Heart left ventricle (tissue), 13 donors: ENCODE data around the gene PIH1D2.

Experiments used
- CTCF ChIP-seq, 12 donors: fragments of 200-600 bp; sonication (generic) in 4 of 12; IDR thresholded peaks; one replicate each; pipeline versions ENCODE4 v1.5.0 to v1.8.0; 2018 to 2022; ENCODE audit warnings: antibody characterized with exemption in 12 of 12, mild to moderate bottlenecking in 5 of 12
- POLR2A ChIP-seq, 2 donors: fragments of 450-650 bp; IDR thresholded peaks; one replicate each; pipeline ENCODE4 v1.6.1; 2017; ENCODE audit warnings: antibody characterized with exemption in 2 of 2, mild to moderate bottlenecking in 2 of 2, moderate library complexity in 2 of 2
- donor health status: ischemic (EF 13 %, LVEDD 7.1; RV severe dilation, severe dysfunction).
- donor health status: DM: no; HTN: yes; CAD: no.
- donor health status: DM: no; HTN: no; CAD: no.
- donor health status: ischemic (EF 25% LVEDD 6.9; RV normal size, moderate dysfunction).
- donor health status: ischemic (EF 25% LVEDD 5.7; RV mildly dilated, moderate dysfunction).
- donor health status: ischemic (EF 35%, LVEDD 5.7; RV mildly dilated, moderate dysfunction).
- donor health status: nonischemic (EF 11% LVEDD 7.7; RV severe dilation, severe dysfunction).
- donor health status: DM: yes; HTN: yes; CAD: no.
- donor health status: PGD.
- donor health status: ischemic (EF 29% LVEDD 5.4; RV normal size, mild dysfunction).
- donor health status: nonischemic (EF 23%, LVEDD 6.1; RV moderate dilation, normal function).

- TF ChIP-seq CTCF (IDR thresholded peaks at IDR 0.05), result no peak
- TF ChIP-seq POLR2A (IDR thresholded peaks at IDR 0.05), result no peak
These were observed 39.9 kb downstream of the PIH1D2 start for GRCh38 chr11:112033902-112034301.
